Motor neuron (in vitro differentiated cells): ENCODE results near the gene ADAMTS10. TPM values are rescaled to one million over a fixed set of nuclear protein-coding genes. Genes with fewer than 3 reads are reported as not detected.
A peak's percentile ranks its signal among the peaks of the same experiment; 100 is the strongest.

Source experiments
- ATAC-seq, 8 experiments: fragments of 200-7000 bp; cut with Tn5 transposase; replicated peaks in 6 of 8; 2 replicates each; pipeline ENCODE4 v1.8.0; 2021; ENCODE audit warnings: mild to moderate bottlenecking in 8 of 8, moderate library complexity in 8 of 8
- H3K27ac ChIP-seq, 2 donors: fragments of 250-450 bp; sonication (Bioruptor Pico); 2 replicates each; pipeline ENCODE4 v1.9.0; 2021; ENCODE audit warnings: antibody characterized with exemption in 2 of 2, mild to moderate bottlenecking in 2 of 2, moderate library complexity in 1 of 2
- H3K4me1 ChIP-seq, 2 donors: fragments of 250-450 bp; sonication (Bioruptor Pico); replicated peaks in 1 of 2; 2 replicates each; pipeline ENCODE4 v1.6.1; 2021; ENCODE audit warnings: antibody characterized with exemption in 2 of 2, mild to moderate bottlenecking in 2 of 2, moderate library complexity in 1 of 2
- H3K4me3 ChIP-seq, 5 donors: fragments of 250-450 bp; sonication (Bioruptor Pico); 2 replicates each; pipeline ENCODE4 v1.9.0; 2021; ENCODE audit warnings: antibody characterized with exemption in 5 of 5, mild to moderate bottlenecking in 5 of 5, moderate library complexity in 4 of 5
- WGBS, 10 experiments: fragments of 450-650 bp; shearing (Covaris generic); methylation state at CpG; one replicate each; pipeline ENCODE4 v1.0.0; 2022; 5-methylcytosine and 5-hydroxymethylcytosine counted together
- in situ Hi-C, 9 experiments: fragments of 400-800 bp; cut with MboI; loops; one replicate each; pipeline ENCODE4 v1.15.0; 2021; ENCODE audit warnings: low sequenced_read_pairs in 9 of 9, low pct_unique_long_range_greater_than_20kb in 2 of 9; ENCODE audit not compliant: unreplicated experiment in 9 of 9
- total RNA-seq, 8 experiments: library from RNA; unstranded; fragments of 300-600 nt; gene quantifications; 2 replicates each; pipeline versions ENCODE4 v1.2.3 to v1.2.4, GENCODE V29; 2022

ADAMTS10 gene
- total RNA-seq, 8 experiments from 2014 or later: 5.1 to 45.3 (median 15.0) TPM

GRCh38 chr19:8607386-8607785 is 3.1 kb downstream of the ADAMTS10 start:
- Histone ChIP-seq H3K27ac (no peak overlapping the region), H3K4me3 (no peak overlapping the region), H3K4me1 (peaks cover 3 to 13% of the 10 kb centered on the region in 2 donors)
- peak in 3 of 8 experiments; percentile 8 to 42 (median 20) for ATAC-seq
- 83 to 100% (median 93%) methylated on average over 1 to 3 of the region's 4 CpGs; no CpG with 5 or more reads in 6 of the 10 experiments for WGBS, 10 experiments
- in situ Hi-C loops: no loop called here

- no peak overlapping the region for H3K4me3 ChIP-seq
- ATAC-seq: no peak
- in situ Hi-C loops: no loop called here
- WGBS, 10 experiments: no CpG with 5 or more reads among the region's 17 CpGs
- no peak overlapping the region for H3K27ac ChIP-seq
- peaks cover 3 to 6% of the 10 kb centered on the region in 2 donors for H3K4me1 ChIP-seq
Measured at GRCh38 chr19:8605514-8605913, 5.0 kb downstream of the ADAMTS10 start.

GRCh38 chr19:8601796-8602195 is 8.7 kb downstream of the ADAMTS10 start:
- no peaks in the 10 kb centered on the region for H3K4me1 ChIP-seq
- no peak for ATAC-seq
- no peak overlapping the region for H3K27ac ChIP-seq
- WGBS, 10 experiments: 74 to 100% (median 83%) methylated on average over 1 to 5 of the region's 5 CpGs; no CpG with 5 or more reads in 1 of the 10 experiments
- in situ Hi-C loops: no loop called here
- H3K4me3 ChIP-seq: no peak overlapping the region

- in situ Hi-C loops: no loop called here
- Histone ChIP-seq H3K4me1 (no peaks in the 10 kb centered on the region), H3K27ac (no peak overlapping the region), H3K4me3 (no peak overlapping the region)
- 60 to 100% (median 92%) methylated on average over 1 to 12 of the region's 16 CpGs; no CpG with 5 or more reads in 4 of the 10 experiments for WGBS, 10 experiments
- ATAC-seq: no peak
Measured at GRCh38 chr19:8600816-8601215, 9.7 kb downstream of the ADAMTS10 start.

DNA sequence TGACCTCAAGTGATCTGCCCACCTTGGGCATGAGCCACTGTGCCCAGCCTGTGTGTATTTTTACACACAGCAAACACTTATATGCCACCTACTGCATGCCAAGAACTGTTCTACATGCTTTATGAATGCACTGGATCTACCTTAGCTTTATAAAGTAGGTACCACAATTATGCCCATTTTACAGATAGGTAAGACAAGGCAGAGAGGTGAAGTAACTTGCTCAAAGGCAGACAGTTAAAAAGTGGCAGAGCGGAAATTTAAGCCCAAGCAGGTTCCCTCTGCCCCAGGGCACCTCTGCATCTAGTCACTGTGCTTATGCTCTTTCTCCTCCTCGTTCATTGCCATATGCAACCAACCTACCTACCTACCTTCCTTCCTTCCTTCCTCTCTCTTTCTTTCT is 10.5 kb downstream of the ADAMTS10 start:
- 70 to 100% (median 92%) methylated on average over 1 to 2 of the region's 2 CpGs; no CpG with 5 or more reads in 1 of the 10 experiments for WGBS, 10 experiments
- Histone ChIP-seq H3K4me1 (no peaks in the 10 kb centered on the region), H3K4me3 (no peak overlapping the region), H3K27ac (no peak overlapping the region)
- in situ Hi-C loops: no loop called here
- no peak for ATAC-seq

DNA sequence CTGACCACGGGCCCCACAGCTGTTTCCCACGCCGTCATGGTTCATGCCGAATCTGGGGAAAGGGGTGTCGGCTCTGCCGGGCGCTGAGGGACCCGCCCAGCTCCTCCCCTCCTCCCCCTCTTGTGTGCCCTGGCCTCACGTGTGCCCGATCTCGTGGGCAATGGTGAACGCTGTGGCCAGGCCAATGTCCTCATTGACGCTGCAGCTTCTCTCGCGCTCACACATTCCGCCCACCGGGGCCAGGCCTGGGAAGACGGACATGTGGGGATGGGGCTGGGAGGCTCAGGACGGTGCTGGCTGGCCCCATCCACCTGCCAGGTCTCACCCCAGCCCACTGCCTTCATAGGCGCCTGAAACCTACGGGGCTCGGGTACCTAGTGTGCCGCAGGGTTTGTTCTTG is 14.3 kb downstream of the ADAMTS10 start:
- WGBS, 10 experiments: 74 to 82% methylated on average over 4 to 13 of the region's 23 CpGs; no CpG with 5 or more reads in 8 of the 10 experiments
- Histone ChIP-seq H3K27ac (no peak overlapping the region), H3K4me1 (no peaks in the 10 kb centered on the region), H3K4me3 (no peak overlapping the region)
- in situ Hi-C loops: no loop called here
- no peak for ATAC-seq

DNA sequence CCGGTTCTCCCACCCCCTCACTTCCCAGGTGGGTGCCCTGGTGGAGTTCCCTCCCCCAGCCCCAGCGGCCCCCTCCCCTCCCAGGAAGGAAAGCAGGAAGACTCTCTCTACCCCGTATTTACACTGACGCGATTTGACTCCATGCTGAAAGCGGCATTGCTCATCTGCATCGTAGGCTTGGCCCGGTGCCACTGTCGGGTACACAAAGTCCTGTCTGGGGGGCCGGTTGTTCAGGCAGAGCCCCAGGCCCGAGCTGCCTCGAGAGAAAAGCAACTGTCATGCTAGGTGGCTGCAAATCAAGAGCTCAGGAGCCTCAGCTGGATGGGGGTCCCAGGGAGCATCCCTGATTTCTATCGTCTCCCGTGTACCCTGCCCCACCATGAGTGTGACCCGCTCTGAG is 14.9 kb downstream of the ADAMTS10 start:
- H3K4me3 ChIP-seq: no peak overlapping the region
- no peak for ATAC-seq
- no peaks in the 10 kb centered on the region for H3K4me1 ChIP-seq
- 40 to 83% (median 74%) methylated on average over 1 to 9 of the region's 15 CpGs; no CpG with 5 or more reads in 6 of the 10 experiments for WGBS, 10 experiments
- in situ Hi-C loops: no loop called here
- no peak overlapping the region for H3K27ac ChIP-seq

GRCh38 chr19:8593931-8594330 is 16.6 kb downstream of the ADAMTS10 start:
- no peaks in the 10 kb centered on the region for H3K4me1 ChIP-seq
- WGBS, 10 experiments: 60 to 100% (median 80%) methylated on average over 1 to 2 of the region's 2 CpGs; no CpG with 5 or more reads in 4 of the 10 experiments
- H3K4me3 ChIP-seq: no peak overlapping the region
- ATAC-seq: no peak
- H3K27ac ChIP-seq: no peak overlapping the region
- in situ Hi-C loops: no loop called here

DNA sequence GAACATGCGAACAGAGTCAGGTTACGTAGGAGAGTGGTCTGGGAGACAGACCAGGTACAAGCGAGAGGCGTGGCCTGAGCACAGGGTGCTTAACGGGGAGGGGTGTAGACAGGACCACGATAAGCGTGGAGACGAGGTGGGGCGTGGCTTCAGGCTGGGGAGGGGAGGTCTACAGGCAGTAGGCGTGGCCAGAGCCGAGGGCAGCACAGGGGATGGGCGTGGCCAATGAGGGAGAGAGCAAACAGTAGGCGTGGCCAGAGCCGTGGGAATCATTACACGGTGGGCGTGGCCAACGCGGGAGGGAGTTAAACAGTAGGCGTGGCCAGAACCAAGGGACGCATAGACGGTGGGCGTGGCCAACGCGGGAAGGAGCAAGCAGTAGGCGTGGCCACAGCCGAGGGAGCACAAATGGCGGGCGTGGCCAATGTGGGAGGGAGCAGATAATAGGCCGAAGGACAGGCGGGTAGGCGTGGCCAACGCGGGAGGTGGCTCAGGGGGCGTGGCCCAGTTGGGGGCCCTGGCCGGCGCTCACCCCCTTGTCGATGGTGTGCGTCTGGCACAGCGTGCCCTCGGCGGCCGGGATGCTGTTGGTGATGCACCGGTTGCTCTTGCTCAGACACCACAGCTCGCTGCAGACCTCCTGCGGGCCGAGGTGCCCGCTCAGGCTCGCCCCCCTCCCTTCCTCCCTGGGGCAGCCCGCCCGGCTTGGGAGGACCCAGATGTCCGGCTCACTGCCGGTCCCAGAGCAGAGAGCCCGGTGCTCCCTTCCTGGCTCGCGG is 18.1 kb downstream of the ADAMTS10 start:
- in situ Hi-C loops: no loop called here
- peak; percentile 84 to 94 (median 90) for ATAC-seq
- WGBS, 10 experiments: 0 to 10% (median 1%) methylated on average over 1 to 12 of the region's 55 CpGs; no CpG with 5 or more reads in 4 of the 10 experiments
- Histone ChIP-seq H3K4me3 (peak overlapping the region; percentile 25 to 41 (median 34)), H3K4me1 (no peaks in the 10 kb centered on the region), H3K27ac (peak overlapping the region in 1 of 2 donors; percentile 1)

DNA sequence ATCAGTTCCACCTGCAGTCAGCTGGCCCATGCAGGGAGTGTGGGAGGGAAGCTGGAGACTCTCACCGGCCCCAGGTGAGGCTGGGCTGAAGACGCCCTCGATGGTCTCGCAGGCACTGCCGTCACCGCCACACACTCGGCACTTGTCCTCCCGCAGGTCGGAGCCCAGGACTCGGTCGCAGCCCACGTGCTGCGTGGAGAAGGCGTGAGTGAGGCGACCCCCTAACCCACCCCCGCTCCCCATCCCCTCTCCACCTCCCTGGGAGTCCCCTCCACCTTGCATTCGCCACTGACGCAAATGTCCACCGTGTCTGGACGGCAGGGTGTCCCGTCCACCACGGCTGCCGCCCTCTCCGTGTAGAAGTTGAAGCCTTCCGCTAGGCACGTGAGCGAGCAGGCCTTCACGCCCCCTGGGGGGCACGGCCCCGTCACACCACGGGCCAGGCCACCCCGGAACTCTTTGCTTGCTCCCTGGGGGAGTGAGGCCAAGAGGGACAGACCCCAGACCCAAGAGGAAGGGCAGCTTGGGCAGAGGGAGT is 21.3 kb downstream of the ADAMTS10 start:
- in situ Hi-C loops: no loop called here
- 64 to 80% methylated on average over 2 to 10 of the region's 32 CpGs; no CpG with 5 or more reads in 8 of the 10 experiments for WGBS, 10 experiments
- no peak overlapping the region for H3K4me3 ChIP-seq
- no peak for ATAC-seq
- no peaks in the 10 kb centered on the region for H3K4me1 ChIP-seq
- H3K27ac ChIP-seq: no peak overlapping the region

- H3K4me3 ChIP-seq: no peak overlapping the region
- 40 to 75% (median 66%) methylated on average over 2 to 6 of the region's 34 CpGs; no CpG with 5 or more reads in 6 of the 10 experiments for WGBS, 10 experiments
- peak in 5 of 8 experiments; percentile 11 to 55 (median 21) for ATAC-seq
- no peak overlapping the region for H3K27ac ChIP-seq
- in situ Hi-C loops: no loop called here
- no peaks in the 10 kb centered on the region for H3K4me1 ChIP-seq
Measured at GRCh38 chr19:8585894-8586750, 24.4 kb downstream of the ADAMTS10 start.

DNA sequence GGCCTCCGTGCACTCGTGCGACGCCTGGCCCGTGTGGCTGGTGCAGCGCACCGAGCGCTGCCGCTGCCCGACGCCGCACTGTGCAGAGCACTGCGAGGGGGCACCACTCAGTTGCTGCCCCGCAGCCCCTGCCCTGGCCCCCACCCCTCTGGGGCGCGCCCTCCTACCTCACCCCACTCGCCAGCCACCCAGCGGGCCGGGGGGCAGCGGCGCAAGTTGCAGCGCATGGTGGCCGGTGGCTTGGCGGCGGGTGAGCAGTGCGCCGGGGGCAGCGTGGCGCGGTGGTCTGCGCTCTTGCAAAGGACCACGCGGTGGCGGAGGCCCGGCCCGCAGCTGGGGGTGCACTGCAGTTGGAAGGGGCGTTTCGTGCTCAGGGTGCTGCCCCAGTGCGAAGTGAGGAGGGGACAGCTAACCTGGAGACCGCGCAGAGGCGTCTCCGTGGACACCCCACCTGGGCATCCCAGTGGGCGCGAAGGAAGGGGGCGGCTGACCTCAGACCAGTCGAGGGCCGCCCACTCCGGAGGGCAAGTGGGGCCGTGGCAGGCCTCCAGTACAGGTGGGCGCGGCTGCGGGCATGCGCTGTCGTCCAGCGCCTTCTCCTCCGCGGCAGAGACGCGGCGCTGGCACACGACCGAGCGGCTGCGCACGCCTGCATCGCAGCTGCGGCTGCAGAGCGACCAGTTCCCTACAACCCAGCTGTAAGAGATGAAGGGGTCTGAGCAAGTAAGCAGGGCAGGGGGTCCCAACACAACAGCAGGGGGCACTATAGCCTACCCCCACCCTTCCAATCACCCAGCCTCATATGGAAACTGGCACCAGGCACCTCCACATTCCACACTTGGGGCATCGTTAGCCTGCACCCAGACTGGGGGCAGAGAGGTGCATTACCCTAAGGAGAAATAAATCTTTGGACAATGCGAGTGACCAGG is 25.3 kb downstream of the ADAMTS10 start:
- no peaks in the 10 kb centered on the region for H3K4me1 ChIP-seq
- WGBS, 10 experiments: 20 to 100% (median 94%) methylated on average over 1 to 9 of the region's 71 CpGs; no CpG with 5 or more reads in 6 of the 10 experiments
- no peak overlapping the region for H3K4me3 ChIP-seq
- ATAC-seq: peak in 1 of 8 experiments; percentile 9
- in situ Hi-C loops: no loop called here
- H3K27ac ChIP-seq: no peak overlapping the region
